ENCODE results near the gene CD36. TPM values are rescaled to one million over a fixed set of nuclear protein-coding genes. Genes with fewer than 3 reads are reported as not detected.

Gene CD36
- total RNA-seq, 2 experiments from 2014 or later: not detected

DNA sequence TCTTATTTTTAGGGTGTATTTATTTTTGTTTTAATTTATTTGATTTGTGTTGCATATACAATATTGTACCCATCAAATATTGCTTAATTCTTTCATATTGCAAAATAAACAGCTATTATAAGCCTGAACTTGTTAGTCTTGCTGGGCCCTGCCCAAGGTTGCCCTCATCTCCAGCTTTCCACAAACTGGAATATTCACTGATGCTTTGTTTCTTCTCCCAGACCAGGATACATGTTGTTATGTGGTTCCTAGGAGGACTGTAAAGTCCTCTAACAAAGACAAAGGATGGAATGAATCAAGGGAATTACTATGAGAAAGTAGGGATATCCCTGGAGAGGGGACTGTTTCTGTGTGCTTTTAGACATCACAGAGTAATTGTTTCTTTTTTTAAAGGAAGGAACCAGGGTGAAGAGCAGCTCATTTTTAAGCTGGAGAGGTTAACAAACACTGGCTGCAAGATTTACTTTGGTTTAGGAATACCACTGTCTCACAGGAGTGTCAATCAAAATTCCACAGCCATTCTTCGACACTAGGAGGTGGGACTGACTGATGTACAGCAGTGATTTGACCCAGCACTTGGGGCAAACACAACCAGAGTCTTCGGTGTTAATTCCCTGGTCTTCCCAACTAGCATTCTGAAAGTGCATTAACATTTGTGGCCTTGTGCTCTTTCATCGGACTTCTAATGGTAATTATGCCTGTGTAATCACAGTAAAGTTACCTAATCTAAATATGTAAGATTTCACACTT lies 14.8 kb upstream of the CD36 start:
- CTCF ChIA-PET: no interaction called here
- POLR2A ChIA-PET: no interaction called here

GRCh38 chr7:80624763-80625162 lies 13.7 kb upstream of the CD36 start:
- ChIA-PET CTCF (no interaction called here), POLR2A (no interaction called here)

- POLR2A ChIA-PET: no interaction called here
- CTCF ChIA-PET: no interaction called here
Observed at GRCh38 chr7:80629023-80629422, 9.4 kb upstream of the CD36 start.

GRCh38 chr7:80630608-80631405 lies 7.6 kb upstream of the CD36 start:
- CTCF ChIA-PET: no interaction called here
- POLR2A ChIA-PET: no interaction called here

- CTCF ChIA-PET: no interaction called here
- POLR2A ChIA-PET: no interaction called here
Observed at GRCh38 chr7:80631421-80631820, 7.0 kb upstream of the CD36 start.

- ChIA-PET CTCF (no interaction called here), POLR2A (no interaction called here)
Observed at GRCh38 chr7:80632139-80632538, 6.3 kb upstream of the CD36 start.

DNA sequence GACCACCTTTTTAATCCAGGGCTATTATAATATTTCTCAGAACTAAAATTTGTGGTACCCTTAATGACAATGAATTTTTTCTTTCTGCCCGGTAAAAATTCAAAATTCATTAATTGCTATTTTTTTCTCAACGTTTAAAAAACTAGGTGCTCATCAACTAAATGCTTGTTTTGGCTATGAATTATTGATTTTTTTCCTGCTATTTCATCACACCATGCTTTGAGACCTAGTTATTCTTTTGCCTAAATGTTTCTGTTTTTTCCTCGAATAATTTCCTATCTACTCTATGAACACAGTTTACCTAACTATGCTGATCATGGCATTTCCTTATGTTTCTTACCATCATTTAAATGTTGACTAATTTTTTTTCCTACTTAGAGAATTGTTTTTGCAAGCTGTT lies 5.6 kb upstream of the CD36 start:
- ChIA-PET POLR2A (no interaction called here), CTCF (no interaction called here)

DNA sequence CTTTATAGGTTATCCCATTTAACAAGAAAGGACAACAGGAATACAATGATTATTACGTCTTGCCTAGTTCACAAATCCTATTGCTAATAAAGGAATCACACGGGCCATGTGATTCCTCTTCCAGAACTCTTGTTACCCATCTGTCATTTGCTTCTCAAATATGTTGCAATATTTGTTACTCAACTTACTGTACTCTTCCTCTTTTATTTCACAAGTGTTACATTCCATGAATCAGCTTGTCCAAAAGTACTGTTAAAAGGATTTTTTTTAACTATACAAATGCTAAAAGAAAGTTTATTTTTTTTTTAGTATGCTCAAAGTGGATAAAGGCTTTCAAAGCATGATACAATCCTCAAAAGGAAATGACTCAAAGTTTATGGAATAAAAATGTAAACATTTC lies 3.9 kb upstream of the CD36 start:
- CTCF ChIA-PET: no interaction called here
- POLR2A ChIA-PET: no interaction called here

DNA sequence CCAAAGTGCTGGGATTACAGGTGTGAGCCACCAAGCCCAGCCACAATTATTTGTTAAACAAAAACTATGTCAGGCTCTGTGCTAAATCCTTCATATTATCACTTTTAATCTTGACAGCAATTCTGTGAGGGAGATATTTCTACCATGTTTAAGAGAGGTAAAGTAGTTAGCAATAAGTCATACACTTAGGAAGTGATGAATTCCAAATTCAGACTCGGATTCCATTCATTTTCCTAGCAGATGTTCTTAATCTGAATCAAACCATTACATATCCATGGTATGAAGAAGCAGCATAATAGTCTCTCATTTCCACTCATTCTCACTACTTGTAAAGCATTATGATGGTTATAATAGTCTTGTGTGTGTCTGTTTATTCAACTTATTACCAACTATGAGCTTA lies 2.9 kb upstream of the CD36 start:
- CTCF ChIA-PET: no interaction called here
- POLR2A ChIA-PET: no interaction called here

GRCh38 chr7:80635998-80636397 lies 2.4 kb upstream of the CD36 start:
- ChIA-PET POLR2A (no interaction called here), CTCF (interaction anchor here (0.5 kb wide), 1 partner anchor 31 kb away, joined by 3 read pairs; no protein-coding TSS in a partner anchor)

DNA sequence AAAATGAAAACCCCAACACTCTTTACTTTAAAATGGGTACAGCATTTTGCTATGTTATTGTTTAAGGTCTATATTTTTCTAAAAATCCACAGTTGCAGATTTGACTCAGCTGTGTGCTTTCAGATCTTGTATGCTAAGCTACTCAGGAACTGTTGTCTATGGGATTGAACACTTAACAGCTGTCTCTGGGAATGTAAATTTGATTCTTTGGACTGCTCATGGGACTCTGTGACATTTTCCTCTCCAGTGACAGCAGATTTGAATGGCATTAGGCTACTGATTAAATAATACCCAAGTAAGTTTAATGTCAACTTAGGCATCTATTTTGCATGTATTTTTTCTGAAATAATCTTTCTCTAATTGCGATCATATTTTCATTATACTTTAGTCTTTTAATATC lies 1.7 kb upstream of the CD36 start:
- POLR2A ChIA-PET: no interaction called here
- CTCF ChIA-PET: interaction anchor here (0.5 kb wide), 1 partner anchor 31 kb away, joined by 3 read pairs; no protein-coding TSS in a partner anchor

GRCh38 chr7:80637454-80637853 lies 988 bp upstream of the CD36 start:
- ChIA-PET POLR2A (no interaction called here), CTCF (interaction anchor here (0.7 kb wide), 1 partner anchor 146 kb away, joined by 3 read pairs; no protein-coding TSS in a partner anchor)

DNA sequence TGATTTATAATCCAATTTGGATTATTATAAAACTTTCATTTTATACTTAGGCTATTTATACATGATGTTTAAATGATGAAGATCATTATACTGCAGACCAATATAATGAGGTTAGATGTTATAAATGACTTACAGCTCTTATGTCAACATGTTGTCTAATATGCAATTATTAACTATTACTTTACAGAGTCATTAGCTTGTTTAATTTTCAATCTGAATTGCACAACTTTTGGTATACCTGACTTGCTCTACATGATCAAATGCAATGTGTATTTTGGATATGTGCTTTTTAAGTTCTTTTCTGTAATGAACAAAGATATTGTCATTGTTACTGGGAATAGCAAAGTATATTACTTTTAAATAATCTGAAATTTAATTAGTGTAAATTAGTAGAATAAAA lies 569 bp downstream of the CD36 start:
- ChIA-PET CTCF (no interaction called here), POLR2A (no interaction called here)

DNA sequence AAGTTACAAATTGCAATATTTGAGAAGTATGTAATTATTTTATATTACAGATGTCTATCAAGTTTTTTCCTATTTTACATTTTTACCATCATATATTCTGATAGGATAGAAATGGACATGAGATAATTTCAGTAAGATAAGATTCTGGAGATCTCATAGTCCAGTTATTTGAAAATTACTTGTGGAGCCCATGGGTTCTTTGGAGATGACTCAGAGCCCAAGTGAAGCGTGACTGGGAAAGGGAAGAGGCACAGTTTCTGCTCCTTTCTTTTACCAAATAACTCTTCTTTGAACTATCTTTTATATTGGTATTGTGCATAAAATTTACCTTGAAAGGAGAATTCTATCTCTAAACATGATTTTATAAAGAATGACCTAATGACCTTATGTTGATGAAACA lies 2.4 kb downstream of the CD36 start:
- CTCF ChIA-PET: no interaction called here
- POLR2A ChIA-PET: no interaction called here

GRCh38 chr7:80641548-80641947 lies 3.1 kb downstream of the CD36 start:
- CTCF ChIA-PET: no interaction called here
- POLR2A ChIA-PET: no interaction called here

- CTCF ChIA-PET: no interaction called here
- POLR2A ChIA-PET: no interaction called here
Observed at GRCh38 chr7:80642871-80643270, 4.4 kb downstream of the CD36 start.

- ChIA-PET POLR2A (no interaction called here), CTCF (no interaction called here)
Observed at GRCh38 chr7:80643336-80643915, 5.0 kb downstream of the CD36 start.

- CTCF ChIA-PET: no interaction called here
- POLR2A ChIA-PET: no interaction called here
Observed at GRCh38 chr7:80644054-80644453, 5.6 kb downstream of the CD36 start.

DNA sequence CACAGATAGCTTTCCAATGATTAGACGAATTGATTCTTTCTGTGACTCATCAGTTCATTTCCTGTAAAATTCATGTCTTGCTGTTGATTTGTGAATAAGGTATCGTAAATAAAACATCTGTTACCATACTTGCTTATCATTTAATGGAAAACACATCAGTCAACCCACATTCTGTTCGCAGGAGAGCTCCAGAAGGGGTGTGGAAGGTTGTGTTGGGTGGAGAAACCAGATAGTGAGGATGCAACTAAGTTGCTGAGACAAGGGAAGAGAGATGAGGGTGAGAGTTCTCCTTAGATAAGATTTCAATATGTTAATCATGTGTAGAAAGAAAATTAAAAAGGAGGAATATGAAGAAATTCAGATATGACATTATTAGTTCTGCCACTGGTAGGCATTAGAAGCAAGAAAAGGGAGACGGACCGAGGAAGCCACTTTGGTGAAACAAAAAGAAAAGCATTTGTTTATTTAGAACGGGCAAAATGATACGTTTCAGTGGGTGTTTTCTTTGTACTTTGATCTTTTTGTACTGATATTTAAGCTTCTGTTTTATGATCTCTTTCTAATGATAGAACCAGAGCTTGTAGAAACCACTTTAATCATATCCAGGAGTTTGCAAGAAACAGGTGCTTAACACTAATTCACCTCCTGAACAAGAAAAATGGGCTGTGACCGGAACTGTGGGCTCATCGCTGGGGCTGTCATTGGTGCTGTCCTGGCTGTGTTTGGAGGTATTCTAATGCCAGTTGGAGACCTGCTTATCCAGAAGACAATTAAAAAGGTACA lies 7.8 kb downstream of the CD36 start:
- POLR2A ChIA-PET: no interaction called here

DNA sequence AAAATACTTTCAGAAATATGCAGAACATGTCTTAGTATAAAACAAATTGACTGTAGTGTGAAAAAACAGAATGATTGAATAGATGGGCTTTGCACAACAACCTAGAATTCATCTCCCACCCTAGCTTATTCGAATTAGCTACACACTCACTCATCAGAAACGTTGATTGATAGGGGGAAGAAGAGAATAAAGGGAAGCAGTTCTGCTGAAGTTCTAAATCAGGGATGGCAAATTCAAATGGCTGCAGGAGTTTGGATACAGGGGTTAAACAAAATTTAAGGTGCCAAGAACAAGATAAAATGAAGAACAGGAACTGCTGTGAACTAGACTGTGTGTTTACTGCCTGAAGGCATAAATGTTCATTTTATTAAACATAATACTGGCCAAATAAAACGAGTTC lies 9.0 kb downstream of the CD36 start:
- ChIA-PET CTCF (no interaction called here), POLR2A (no interaction called here)

More for the DNA sequence above, 7.8 kb downstream of the CD36 start:
- CTCF ChIA-PET: no interaction called here
